GM12878 (cell line): ENCODE data around the gene CD84. TPM values are rescaled to one million over a fixed set of nuclear protein-coding genes. Genes with fewer than 3 reads are reported as not detected.

Source experiments
- ATAC-seq: fragments of 200-7000 bp; cut with Tn5 transposase; 3 replicates; pipeline ENCODE4 v1.9.1; 2020; ENCODE audit warnings: mild to moderate bottlenecking, moderate library complexity
- BruUV-seq: library from RNA; stranded (reverse); fragments of 400-500 nt; replicated peaks from 2 replicates; lab custom pipeline; 2021; lab: Mats Ljungman, UMichigan
- CTCF ChIA-PET: fragments of 300-600 bp; sonication (Branson Sonifier 250); formaldehyde crosslinking; extraction: SDS; loops from one replicate; lab custom pipeline; 2021; ENCODE audit warnings: inconsistent platforms; lab: Yijun Ruan, JAX
- POLR2A ChIA-PET: fragments of 350-600 bp; formaldehyde crosslinking; extraction: SDS; loops from one replicate; lab custom pipeline; 2021; ENCODE audit warnings: inconsistent platforms; lab: Charles Lee
- RAD21 ChIA-PET: fragments of 300-600 bp; sonication (Branson Sonifier 250); formaldehyde crosslinking; loops from one replicate; lab custom pipeline; 2023; ENCODE audit warnings: antibody characterized with exemption; ENCODE audit not compliant: unreplicated experiment; lab: Charles Lee
- SMC1A ChIA-PET: fragments of 300-600 bp; sonication (Branson Sonifier 250); formaldehyde crosslinking; loops from one replicate; lab custom pipeline; 2023; ENCODE audit not compliant: unreplicated experiment, uncharacterized antibody; lab: Charles Lee
- DNase-seq: peaks from one replicate; pipeline ENCODE4 v3.0.0-alpha.2; 2011; ENCODE audit warnings: low read depth, low spot score
- FAIRE-seq: peaks from 3 replicates; lab custom pipeline; 2011; peaks lifted over from hg19 to GRCh38; lab: Jason Lieb, UNC
- H2AFZ ChIP-seq: 2 replicates; pipeline ENCODE4 v1.6.0; 2011; ENCODE audit warnings: low read depth, low read length, control low read depth; ENCODE audit not compliant: control insufficient read depth
- H3K27ac ChIP-seq: 2 replicates; pipeline ENCODE4 v1.5.1; 2011; ENCODE audit warnings: control low read depth; ENCODE audit not compliant: control insufficient read depth, insufficient read depth
- H3K27me3 ChIP-seq, 2 experiments: replicated peaks in 1 of 2; 2 replicates each; pipeline versions ENCODE4 v1.6.0 to v1.6.1; 2011; ENCODE audit warnings: low read length in 1 of 2; ENCODE audit not compliant: control insufficient read depth in 2 of 2, insufficient read depth in 2 of 2
- H3K36me3 ChIP-seq, 2 experiments: 2 replicates each; pipeline ENCODE4 v1.5.1; 2011; ENCODE audit warnings: low read length in 1 of 2; ENCODE audit not compliant: control insufficient read depth in 2 of 2, insufficient read depth in 2 of 2
- H3K4me1 ChIP-seq: 2 replicates; pipeline ENCODE4 v1.6.1; 2011; ENCODE audit warnings: mild to moderate bottlenecking, low read length, moderate library complexity, mixed read lengths; ENCODE audit not compliant: control insufficient read depth, insufficient read depth
- H3K4me2 ChIP-seq: 2 replicates; pipeline ENCODE4 v1.6.0; 2011; ENCODE audit warnings: control low read depth; ENCODE audit not compliant: control insufficient read depth, insufficient read depth
- H3K4me3 ChIP-seq: fragments of 200-600 bp; sonication (generic); 2 replicates; pipeline ENCODE4 v1.5.1; 2016
- H3K79me2 ChIP-seq: 2 replicates; pipeline ENCODE4 v1.6.0; 2011; ENCODE audit warnings: low read length; ENCODE audit not compliant: control insufficient read depth, insufficient read depth
- H3K9ac ChIP-seq: 2 replicates; pipeline ENCODE4 v1.8.0; 2011; ENCODE audit warnings: low read length, control low read depth, mixed read lengths; ENCODE audit not compliant: control insufficient read depth, insufficient read depth
- H3K9me3 ChIP-seq: replicated peaks from 3 replicates; pipeline ENCODE4 v1.5.1; 2011; ENCODE audit warnings: mild to moderate bottlenecking, low read length; ENCODE audit not compliant: control insufficient read depth, insufficient read depth
- H4K20me1 ChIP-seq: 2 replicates; pipeline ENCODE4 v1.6.0; 2011; ENCODE audit not compliant: control insufficient read depth, insufficient read depth
- BMI1 ChIP-seq: fragments of 450-650 bp; IDR thresholded peaks from 2 replicates; pipeline ENCODE4 v1.6.1; 2016; ENCODE audit warnings: mild to moderate bottlenecking, moderate library complexity, borderline replicate concordance
- CHD4 ChIP-seq: fragments of 200-600 bp; sonication (generic); IDR thresholded peaks from 2 replicates; pipeline ENCODE4 v1.6.1; 2016; ENCODE audit warnings: mild to moderate bottlenecking
- IKZF2 ChIP-seq, 2 experiments: fragments of 450-650 bp; IDR thresholded peaks; 2 replicates each; pipeline ENCODE4 v1.6.1; 2017; ENCODE audit warnings: mild to moderate bottlenecking in 2 of 2, moderate library complexity in 2 of 2
- RAD51 ChIP-seq: fragments of 450-650 bp; IDR thresholded peaks from 2 replicates; pipeline ENCODE4 v1.6.1; 2016; ENCODE audit warnings: moderate library complexity, mild to moderate bottlenecking, inconsistent platforms
- SMAD5 ChIP-seq: IDR thresholded peaks from 2 replicates; pipeline ENCODE4 v1.6.1; 2016; ENCODE audit warnings: antibody characterized with exemption, low read depth
- SP1 ChIP-seq: IDR thresholded peaks from one replicate; pipeline ENCODE4 v1.6.1; 2011; ENCODE audit warnings: low read depth, low read length
- ZNF592 ChIP-seq: fragments of 450-650 bp; IDR thresholded peaks from 2 replicates; pipeline ENCODE4 v1.6.1; 2017; ENCODE audit warnings: mild to moderate bottlenecking, moderate library complexity
- WGBS: methylation state at CpG from one replicate; pipeline ENCODE4 v1.1.6; 2016; ENCODE audit warnings: low lambda C conversion rate; ENCODE audit not compliant: insufficient replicate concordance, insufficient coverage; ENCODE audit errors: missing lambda C conversion rate; 5-methylcytosine and 5-hydroxymethylcytosine counted together
- in situ Hi-C: fragments of 300-500 bp; cut with MboI; formaldehyde crosslinking; loops from 9 replicates; pipeline ENCODE4 v1.14.3; 2018; ENCODE audit warnings: mixed read lengths
- intact Hi-C: fragments of 100-400 bp; cut with micrococcal nuclease; formaldehyde crosslinking; loops from one replicate; pipeline ENCODE4 v1.14.2; 2022; ENCODE audit not compliant: unreplicated experiment
- polyA plus RNA-seq, 11 experiments: library from polyadenylated mRNA; depleted of rRNA in 4 of 11; unstranded in 6 of 11; stranded (reverse) in 5 of 11; fragments of >200 nt; fragmentation: Nextera tagmentation in 4 of 11; fragmentation: Illumina TruSeq in 1 of 11; extraction: Ambion mirVana in 4 of 11; extraction: Trizol in 1 of 11; gene quantifications; 1 replicate in 1 of 11; 2 replicates in 10 of 11; pipeline versions ENCODE4 v1.2.1 to v1.2.3, GENCODE V29; 2011 to 2016; ENCODE audit warnings: inconsistent platforms in 2 of 11, missing spikeins in 2 of 11, low read depth in 1 of 11
- total RNA-seq, 4 experiments: library from RNA; depleted of rRNA in 3 of 4; stranded (reverse); fragments of >200 nt in 3 of 4; fragmentation: Illumina TruSeq in 1 of 4; extraction: Trizol in 1 of 4; gene quantifications; 2 replicates each; pipeline versions ENCODE4 v1.2.1 to v1.2.3, GENCODE V29; 2013 to 2021

CD84 gene
- total and polyA plus RNA-seq, 10 of the 15 experiments (the other 5 are each of a cell fraction or from before 2014, with no cell fraction given): 3.4 to 20.3 (median 11.7) TPM

DNA sequence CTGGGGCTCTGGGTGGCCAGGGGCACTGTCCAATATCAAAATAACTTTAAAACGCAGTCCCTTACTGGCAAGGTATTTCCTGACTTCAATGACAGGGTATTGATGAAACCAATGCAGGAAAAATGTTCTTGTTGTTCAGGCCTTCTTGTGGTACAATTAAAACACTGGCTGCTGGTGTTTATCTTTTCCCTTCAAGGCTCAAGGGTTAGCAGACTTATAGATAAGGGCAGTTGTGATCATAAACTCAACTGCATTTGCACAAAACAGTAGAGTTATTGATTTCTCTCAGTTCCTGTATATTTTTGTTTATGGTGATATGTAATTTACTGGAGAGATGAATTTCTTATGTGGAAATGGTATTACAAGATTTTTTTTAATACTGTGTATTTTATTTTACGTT lies 2.7 kb upstream of the CD84 start:
- Histone ChIP-seq H3K36me3 (no peaks in the 10 kb centered on the region), H3K27ac (no peak overlapping the region), H3K79me2 (peaks cover 24% of the 10 kb centered on the region), H3K4me2 (no peak overlapping the region), H3K9me3 (no peaks in the 10 kb centered on the region), H3K4me3 (no peak overlapping the region), H3K9ac (no peak overlapping the region), H4K20me1 (no peaks in the 10 kb centered on the region), H3K4me1 (peaks cover 14% of the 10 kb centered on the region), H3K27me3 (no peaks in the 10 kb centered on the region), H2AFZ (no peak overlapping the region)
- SMC1A ChIA-PET: no interaction called here
- no TSS peak for BruUV-seq
- intact Hi-C loops: no loop called here
- in situ Hi-C loops: no loop called here
- CTCF ChIA-PET: interaction anchor here (6.3 kb wide), 1 partner anchor 25 kb away, joined by 76 read pairs; no protein-coding TSS in a partner anchor
- 93% methylated on average over 2 of the region's 2 CpGs for WGBS
- FAIRE-seq (no peak), DNase-seq (no peak), ATAC-seq (no peak)
- RAD21 ChIA-PET: interaction anchor here (11.0 kb wide), 1 partner anchor 24 kb away, joined by 123 read pairs; no protein-coding TSS in a partner anchor
- POLR2A ChIA-PET: interaction anchor here (1.1 to 2.2 kb wide), 2 partner anchors 27 to 253 kb away, joined by 3 to 10 read pairs; no protein-coding TSS in a partner anchor
- TF ChIP-seq CHD4 (no peak), SP1 (no peak), SMAD5 (no peak), IKZF2 (IDR thresholded peaks at IDR 0.05) (no peak), BMI1 (no peak), ZNF592 (no peak), RAD51 (no peak)
